GM19238 (cell line): ENCODE measurements around the gene GABARAP.
A peak's percentile ranks its signal among the peaks of the same experiment; 100 is the strongest.

Experiments
- DNase-seq: peaks from one replicate; pipeline ENCODE4 v3.0.0; 2011; ENCODE audit warnings: low spot score; ENCODE audit not compliant: insufficient read length

Gene GABARAP

DNA sequence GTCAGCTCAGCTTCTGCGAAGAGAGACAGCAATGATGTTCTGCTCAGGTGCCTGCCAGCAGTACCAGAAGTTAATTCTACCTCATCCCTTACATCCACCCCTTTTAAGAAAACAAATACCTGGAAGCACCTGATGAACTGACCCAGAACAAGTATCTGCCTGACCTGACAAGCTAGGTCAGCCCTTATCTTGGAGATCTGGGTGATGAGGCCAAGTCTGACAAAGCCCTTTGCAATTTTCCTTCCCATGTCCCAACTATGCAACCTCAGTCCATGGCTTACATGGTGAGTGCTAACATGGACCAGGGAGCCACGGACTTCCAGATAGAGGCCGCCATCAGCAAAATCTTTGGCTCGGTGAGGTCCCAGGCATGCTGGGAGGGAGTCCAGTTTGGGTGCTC is 18.9 kb downstream of the GABARAP start:
- DNase-seq, result no peak

DNA sequence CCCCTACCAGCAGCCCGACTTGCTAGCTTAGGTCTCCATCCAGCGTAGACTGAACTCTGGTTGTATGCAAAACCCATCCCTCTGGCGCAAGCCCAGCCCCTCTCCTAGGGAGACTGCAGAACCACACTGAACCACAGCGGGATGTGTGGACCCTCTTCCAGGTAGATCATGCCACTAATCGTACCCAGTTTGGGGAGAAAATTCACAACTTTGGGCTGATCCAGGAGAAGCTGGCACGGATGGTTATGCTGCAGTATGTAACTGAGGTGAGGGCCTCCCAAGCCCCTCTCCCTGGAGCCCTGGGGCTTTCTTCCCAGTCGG is 19.3 kb downstream of the GABARAP start:
- DNase-seq, result no peak

DNA sequence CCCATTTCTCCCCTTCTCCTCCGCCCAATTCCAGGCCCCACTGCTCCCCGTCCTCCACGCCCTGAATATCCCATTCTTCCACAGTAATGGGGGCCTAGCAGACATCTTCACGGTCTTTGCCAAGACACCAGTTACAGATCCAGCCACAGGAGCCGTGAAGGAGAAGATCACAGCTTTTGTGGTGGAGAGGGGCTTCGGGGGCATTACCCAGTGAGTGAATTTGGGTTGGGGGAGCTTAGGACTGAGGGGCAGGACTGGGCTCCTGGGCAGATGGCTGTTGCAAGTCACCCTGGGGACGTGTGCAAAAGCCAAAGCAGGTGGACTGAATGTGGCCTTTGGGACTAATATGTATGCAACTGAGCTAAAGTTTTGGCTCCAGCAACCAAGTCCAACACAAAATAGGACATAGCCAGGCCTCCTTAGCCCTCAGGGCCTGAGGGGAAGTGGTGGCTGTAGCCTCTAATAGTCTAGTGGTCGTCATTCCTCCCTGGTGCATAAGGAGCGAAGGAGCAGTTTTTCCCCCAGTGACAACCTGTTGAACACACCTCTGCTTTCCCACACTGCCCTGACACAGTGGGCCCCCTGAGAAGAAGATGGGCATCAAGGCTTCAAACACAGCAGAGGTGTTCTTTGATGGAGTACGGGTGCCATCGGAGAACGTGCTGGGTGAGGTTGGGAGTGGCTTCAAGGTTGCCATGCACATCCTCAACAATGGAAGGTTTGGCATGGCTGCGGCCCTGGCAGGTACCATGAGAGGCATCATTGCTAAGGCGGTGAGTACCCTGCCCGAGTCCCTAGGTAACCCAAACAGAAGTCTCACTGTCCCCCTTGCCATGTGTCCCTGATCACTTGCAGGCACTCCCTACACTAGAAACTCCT is 19.9 kb downstream of the GABARAP start:
- no peak for DNase-seq

DNA sequence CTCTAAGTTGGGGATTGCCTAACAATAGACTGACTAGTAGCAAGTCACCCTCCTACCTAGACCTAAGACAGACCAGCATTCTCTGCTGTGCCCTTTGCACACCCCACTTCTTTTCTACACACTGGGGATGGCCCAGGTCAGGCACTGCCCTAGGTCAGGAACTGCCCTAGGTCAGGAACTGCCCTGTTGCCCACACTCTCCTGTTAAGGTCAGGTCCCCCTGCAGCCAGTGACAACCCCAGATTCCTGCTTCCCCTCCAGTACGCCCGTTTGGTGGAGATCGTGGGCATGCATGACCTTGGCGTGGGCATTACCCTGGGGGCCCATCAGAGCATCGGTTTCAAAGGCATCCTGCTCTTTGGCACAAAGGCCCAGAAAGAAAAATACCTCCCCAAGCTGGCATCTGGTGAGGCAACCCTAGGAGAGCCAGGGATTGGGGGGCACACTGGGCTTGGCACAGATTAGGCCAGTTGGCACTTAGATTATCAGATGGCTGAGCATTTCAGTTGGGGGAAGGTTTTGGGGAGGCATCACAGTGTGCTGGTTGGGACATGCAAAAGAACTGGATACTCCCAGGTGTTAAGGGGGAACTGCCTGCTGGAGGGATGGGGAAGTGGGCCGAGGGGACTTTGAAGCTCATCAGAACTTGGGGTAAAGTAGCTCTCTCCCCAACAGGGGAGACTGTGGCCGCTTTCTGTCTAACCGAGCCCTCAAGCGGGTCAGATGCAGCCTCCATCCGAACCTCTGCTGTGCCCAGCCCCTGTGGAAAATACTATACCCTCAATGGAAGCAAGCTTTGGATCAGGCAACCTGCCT is 20.8 kb downstream of the GABARAP start:
- no peak for DNase-seq

GRCh38 chr17:7220593-7221277 is 21.5 kb downstream of the GABARAP start:
- peak; percentile 70 for DNase-seq

DNA sequence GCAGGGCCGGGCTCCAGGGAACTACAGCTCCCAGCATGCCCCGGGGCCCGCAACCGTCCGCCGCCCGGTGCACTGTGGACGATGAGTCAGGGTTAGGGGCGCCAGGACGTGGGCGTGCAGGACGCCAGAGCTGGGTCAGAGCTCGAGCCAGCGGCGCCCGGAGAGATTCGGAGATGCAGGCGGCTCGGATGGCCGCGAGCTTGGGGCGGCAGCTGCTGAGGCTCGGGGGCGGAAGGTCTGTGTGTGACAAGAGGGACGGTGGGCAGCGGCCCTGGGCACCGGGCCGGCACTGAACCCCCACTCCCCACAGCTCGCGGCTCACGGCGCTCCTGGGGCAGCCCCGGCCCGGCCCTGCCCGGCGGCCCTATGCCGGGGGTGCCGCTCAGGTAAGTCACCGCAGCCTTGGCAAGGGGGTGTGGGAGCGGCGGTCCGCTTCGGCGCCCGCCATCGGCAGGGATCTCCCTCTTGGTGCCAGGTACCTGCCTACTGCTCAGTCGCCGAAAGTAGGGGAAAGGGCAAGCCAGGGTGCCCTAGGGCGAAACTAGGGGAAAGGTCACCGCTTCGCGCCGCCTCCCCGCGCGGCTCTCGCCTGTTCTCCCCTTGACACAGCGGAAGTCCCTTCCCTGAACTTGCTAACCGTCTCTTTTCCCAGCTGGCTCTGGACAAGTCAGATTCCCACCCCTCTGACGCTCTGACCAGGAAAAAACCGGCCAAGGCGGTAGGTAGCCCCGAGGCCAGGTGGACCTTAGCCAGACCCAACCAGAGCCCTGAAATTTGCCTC is 22.2 kb downstream of the GABARAP start, which contains the start of the genes ACADVL and DLG4:
TSS of gene ACADVL (plus strand) at position 127 of the 781 bp plus-strand sequence. CDS start at position 174, 47 bp downstream.
TSS of gene DLG4 (minus strand) at position 25 of the 781 bp plus-strand sequence.
- peak; percentile 80 for DNase-seq

- DNase-seq, result no peak
These were observed 22.9 kb downstream of the GABARAP start for GRCh38 chr17:7219229-7219811.

- no peak for DNase-seq
These were observed 23.5 kb downstream of the GABARAP start for GRCh38 chr17:7218758-7219157.

- DNase-seq, result no peak
These were observed 24.1 kb downstream of the GABARAP start for GRCh38 chr17:7218166-7218565.

GRCh38 chr17:7217113-7217987 is 24.9 kb downstream of the GABARAP start:
- no peak for DNase-seq

- no peak for DNase-seq
These were observed 25.8 kb downstream of the GABARAP start for GRCh38 chr17:7216242-7217112.

DNA sequence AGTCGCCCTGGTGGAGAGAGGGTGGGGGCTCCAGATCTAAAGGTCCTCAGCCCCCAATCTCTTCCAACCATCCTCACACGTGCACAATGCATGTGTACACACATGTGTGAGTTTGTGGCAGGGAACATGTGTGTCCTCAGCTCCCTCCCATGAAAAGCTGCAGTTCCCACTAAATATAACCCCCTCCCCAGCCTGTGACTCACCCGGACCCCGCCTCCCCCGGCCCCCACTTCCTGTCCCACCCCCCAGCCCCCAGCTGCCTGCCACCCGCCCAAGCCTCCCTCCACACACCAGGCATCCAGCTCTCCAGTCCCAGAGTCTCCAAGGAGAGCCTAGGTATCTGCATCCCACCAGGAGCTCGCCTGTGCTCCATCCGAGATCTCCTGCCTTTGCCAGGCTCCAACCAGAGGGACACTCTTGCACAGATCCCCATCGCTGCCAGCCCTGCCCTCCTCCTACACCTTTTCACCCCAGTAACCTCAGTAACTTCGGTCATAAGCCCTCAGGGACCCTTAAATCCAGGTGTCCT is 26.5 kb downstream of the GABARAP start:
- no peak for DNase-seq

DNA sequence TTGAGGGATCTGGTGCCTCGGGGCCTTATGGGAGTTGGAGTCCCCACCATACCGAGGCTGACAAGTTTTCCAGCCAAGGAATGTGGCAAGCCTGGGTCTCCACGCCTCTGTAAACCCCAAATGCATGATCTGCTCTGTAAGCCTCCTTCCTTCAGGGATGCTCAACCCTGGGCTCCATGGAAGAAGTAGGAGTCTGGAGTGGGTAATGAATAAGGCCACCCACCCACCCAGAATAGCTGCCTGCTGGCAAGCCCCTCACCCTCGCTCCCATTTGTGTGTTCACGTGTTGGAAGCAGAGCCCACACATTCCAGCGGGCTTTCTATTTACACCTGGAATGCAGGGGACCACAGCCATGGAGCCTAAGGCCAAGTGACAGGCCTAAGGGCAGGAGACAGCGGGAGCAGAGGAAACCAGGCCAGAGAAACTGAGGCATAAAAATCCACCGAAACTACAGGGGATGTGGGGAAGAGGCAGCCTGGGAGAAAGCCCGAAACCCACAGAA is 27.1 kb downstream of the GABARAP start:
- no peak for DNase-seq

GRCh38 chr17:7214300-7215135 is 27.7 kb downstream of the GABARAP start:
- DNase-seq, result peak; percentile 98

DNA sequence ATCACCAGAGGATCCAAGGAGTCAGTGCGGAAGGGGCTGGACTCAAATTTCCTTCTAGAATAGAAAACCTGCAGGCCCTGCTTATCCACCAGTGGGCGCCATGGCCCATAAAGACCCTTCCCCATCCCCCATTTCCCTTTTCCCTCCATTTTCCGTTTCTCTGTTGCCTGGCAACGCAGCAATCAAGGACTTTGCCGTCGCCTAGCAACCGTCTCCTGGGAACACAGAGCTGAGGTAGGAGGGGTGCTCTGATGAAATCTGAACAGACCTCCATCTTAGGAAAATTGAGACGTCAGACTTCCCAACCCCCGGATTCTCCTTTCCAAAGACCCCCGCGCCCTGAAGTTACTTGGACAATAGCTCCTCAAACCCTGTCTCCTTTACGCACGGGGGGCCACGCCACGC is 28.4 kb downstream of the GABARAP start:
- DNase-seq, result no peak

DNA sequence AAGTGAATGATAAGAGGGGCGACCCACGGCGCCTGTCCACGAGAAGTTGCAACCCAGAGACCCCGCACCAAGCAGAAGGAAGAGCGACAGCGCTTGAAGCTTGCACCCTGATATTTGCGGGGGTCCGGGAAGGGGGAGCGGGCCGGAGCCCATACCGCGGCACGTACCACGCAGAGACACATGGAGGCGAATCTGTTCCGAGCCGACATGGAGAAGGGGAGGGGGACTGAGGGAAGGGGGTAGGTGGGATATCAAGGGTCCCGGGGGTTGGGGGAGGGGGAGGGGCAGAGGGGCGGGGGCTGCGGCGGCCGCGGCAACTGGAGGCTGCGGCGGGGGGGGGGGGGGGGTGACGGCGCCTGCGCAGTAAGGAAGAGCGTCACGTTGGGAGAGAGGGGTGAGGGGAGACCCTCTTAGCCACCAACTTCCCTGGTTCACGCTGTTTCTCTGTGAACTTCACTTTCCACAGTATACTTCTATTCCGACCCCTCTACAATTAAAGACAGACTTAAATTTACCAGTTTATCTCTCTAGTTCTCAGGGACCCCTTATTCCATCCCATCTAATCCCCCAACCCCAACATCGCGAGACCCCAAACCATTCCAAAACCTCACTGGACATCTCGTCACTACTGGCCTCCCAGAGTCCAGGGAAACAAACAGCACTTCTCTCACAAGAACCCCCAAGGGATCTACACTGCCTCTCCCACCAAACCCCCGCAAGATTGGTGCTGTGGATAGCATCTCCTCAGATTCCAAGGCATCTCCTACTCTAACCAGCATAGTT is 30.6 kb downstream of the GABARAP start:
- no peak for DNase-seq
